DND-41 (cell line): ENCODE measurements around the gene PCNX1.
"Not testable (repeated sequence)": the region's sequence is repeated elsewhere in the genome, so short reads cannot be mapped to it uniquely, and the experiment has no call there.

ENCODE experiments used
- ATAC-seq: fragments of 200-7000 bp; cut with Tn5 transposase; 3 replicates; pipeline ENCODE4 v1.9.1; 2021; ENCODE audit warnings: low read depth; ENCODE audit not compliant: insufficient read depth
- DNase-seq: peaks from one replicate; pipeline ENCODE4 v3.0.0-alpha.2; 2020
- H2AFZ ChIP-seq: 2 replicates; pipeline ENCODE4 v1.6.0; 2012; ENCODE audit warnings: low read depth, low read length
- H3K27ac ChIP-seq: 2 replicates; pipeline ENCODE4 v1.5.1; 2012; ENCODE audit warnings: low read length, inconsistent platforms
- H3K27me3 ChIP-seq: fragments of 200-600 bp; sonication (generic); 2 replicates; pipeline ENCODE4 v1.6.0; 2012; ENCODE audit warnings: low read length, mild to moderate bottlenecking, inconsistent platforms; ENCODE audit not compliant: insufficient read depth, poor library complexity
- H3K36me3 ChIP-seq: 2 replicates; pipeline ENCODE4 v1.5.1; 2012; ENCODE audit warnings: low read length, inconsistent platforms; ENCODE audit not compliant: insufficient read depth
- H3K4me1 ChIP-seq: 2 replicates; pipeline ENCODE4 v1.5.1; 2012; ENCODE audit warnings: mild to moderate bottlenecking, low read length; ENCODE audit not compliant: insufficient read depth
- H3K4me2 ChIP-seq: 2 replicates; pipeline ENCODE4 v1.6.0; 2012; ENCODE audit warnings: mild to moderate bottlenecking, moderate library complexity, low read length, inconsistent platforms; ENCODE audit not compliant: insufficient read depth
- H3K4me3 ChIP-seq, 2 experiments: fragments of 200-600 bp in 1 of 2; shearing (Covaris generic) in 1 of 2; 2 replicates each; pipeline ENCODE4 v1.5.1; 2012 to 2016; ENCODE audit warnings: inconsistent platforms in 2 of 2, low read length in 2 of 2, mild to moderate bottlenecking in 2 of 2, low read depth in 1 of 2, moderate library complexity in 1 of 2
- H3K79me2 ChIP-seq: 2 replicates; pipeline ENCODE4 v1.6.0; 2012; ENCODE audit warnings: low read length, inconsistent platforms; ENCODE audit not compliant: insufficient read depth
- H3K9ac ChIP-seq: 2 replicates; pipeline ENCODE4 v1.6.0; 2012; ENCODE audit warnings: low read depth, mild to moderate bottlenecking, inconsistent platforms, low read length, moderate library complexity
- H3K9me3 ChIP-seq: 2 replicates; pipeline ENCODE4 v1.5.1; 2012; ENCODE audit warnings: low read length, moderate library complexity, mild to moderate bottlenecking, inconsistent platforms; ENCODE audit not compliant: insufficient read depth, severe bottlenecking
- H4K20me1 ChIP-seq: 2 replicates; pipeline ENCODE4 v1.6.0; 2012; ENCODE audit warnings: low read length; ENCODE audit not compliant: insufficient read depth
- EZH2 ChIP-seq: IDR thresholded peaks from 3 replicates; pipeline ENCODE4 v1.6.1; 2012; ENCODE audit warnings: borderline replicate concordance, low read depth, mild to moderate bottlenecking, moderate library complexity, low read length, inconsistent platforms; ENCODE audit not compliant: severe bottlenecking
- TF ChIP-seq, protein P1 (sequence below): IDR thresholded peaks from 2 replicates; pipeline ENCODE4 v1.5.1; 2012; ENCODE audit warnings: borderline replicate concordance, low read length, moderate library complexity, mild to moderate bottlenecking; ENCODE audit not compliant: poor library complexity, severe bottlenecking; ENCODE audit errors: extremely low read depth

Gene PCNX1

GRCh38 chr14:71141701-71142374, 234.6 kb downstream of the PCNX1 start:
- Histone ChIP-seq H2AFZ (no peak overlapping the region), H3K36me3 (no peaks in the 10 kb centered on the region), H3K9me3 (no peaks in the 10 kb centered on the region), H3K27ac (peak overlapping the region; percentile 71), H3K79me2 (no peaks in the 10 kb centered on the region), H3K4me2 (no peak overlapping the region), H3K9ac (no peak overlapping the region), H4K20me1 (no peaks in the 10 kb centered on the region), H3K4me1 (peaks cover 24% of the 10 kb centered on the region), H3K4me3 (no peak overlapping the region), H3K27me3 (no peaks in the 10 kb centered on the region)
- DNase-seq (no peak), ATAC-seq (no peak)
- TF ChIP-seq, protein P1, sequence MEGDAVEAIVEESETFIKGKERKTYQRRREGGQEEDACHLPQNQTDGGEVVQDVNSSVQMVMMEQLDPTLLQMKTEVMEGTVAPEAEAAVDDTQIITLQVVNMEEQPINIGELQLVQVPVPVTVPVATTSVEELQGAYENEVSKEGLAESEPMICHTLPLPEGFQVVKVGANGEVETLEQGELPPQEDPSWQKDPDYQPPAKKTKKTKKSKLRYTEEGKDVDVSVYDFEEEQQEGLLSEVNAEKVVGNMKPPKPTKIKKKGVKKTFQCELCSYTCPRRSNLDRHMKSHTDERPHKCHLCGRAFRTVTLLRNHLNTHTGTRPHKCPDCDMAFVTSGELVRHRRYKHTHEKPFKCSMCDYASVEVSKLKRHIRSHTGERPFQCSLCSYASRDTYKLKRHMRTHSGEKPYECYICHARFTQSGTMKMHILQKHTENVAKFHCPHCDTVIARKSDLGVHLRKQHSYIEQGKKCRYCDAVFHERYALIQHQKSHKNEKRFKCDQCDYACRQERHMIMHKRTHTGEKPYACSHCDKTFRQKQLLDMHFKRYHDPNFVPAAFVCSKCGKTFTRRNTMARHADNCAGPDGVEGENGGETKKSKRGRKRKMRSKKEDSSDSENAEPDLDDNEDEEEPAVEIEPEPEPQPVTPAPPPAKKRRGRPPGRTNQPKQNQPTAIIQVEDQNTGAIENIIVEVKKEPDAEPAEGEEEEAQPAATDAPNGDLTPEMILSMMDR, result no peak
- no peak for TF ChIP-seq EZH2

- Histone ChIP-seq H3K27me3 (no peaks in the 10 kb centered on the region), H3K36me3 (no peaks in the 10 kb centered on the region), H2AFZ (no peak overlapping the region), H3K4me3 (no peak overlapping the region), H3K9ac (no peak overlapping the region), H3K4me2 (no peak overlapping the region), H3K79me2 (no peaks in the 10 kb centered on the region), H3K27ac (peak overlapping the region; percentile 71), H3K4me1 (peaks cover 24% of the 10 kb centered on the region), H3K9me3 (no peaks in the 10 kb centered on the region), H4K20me1 (no peaks in the 10 kb centered on the region)
- DNase-seq (peak; percentile 49), ATAC-seq (peak; percentile 75)
- TF ChIP-seq, protein P1, result no peak
Measured at GRCh38 chr14:71142375-71143038, 235.2 kb downstream of the PCNX1 start.

DNA sequence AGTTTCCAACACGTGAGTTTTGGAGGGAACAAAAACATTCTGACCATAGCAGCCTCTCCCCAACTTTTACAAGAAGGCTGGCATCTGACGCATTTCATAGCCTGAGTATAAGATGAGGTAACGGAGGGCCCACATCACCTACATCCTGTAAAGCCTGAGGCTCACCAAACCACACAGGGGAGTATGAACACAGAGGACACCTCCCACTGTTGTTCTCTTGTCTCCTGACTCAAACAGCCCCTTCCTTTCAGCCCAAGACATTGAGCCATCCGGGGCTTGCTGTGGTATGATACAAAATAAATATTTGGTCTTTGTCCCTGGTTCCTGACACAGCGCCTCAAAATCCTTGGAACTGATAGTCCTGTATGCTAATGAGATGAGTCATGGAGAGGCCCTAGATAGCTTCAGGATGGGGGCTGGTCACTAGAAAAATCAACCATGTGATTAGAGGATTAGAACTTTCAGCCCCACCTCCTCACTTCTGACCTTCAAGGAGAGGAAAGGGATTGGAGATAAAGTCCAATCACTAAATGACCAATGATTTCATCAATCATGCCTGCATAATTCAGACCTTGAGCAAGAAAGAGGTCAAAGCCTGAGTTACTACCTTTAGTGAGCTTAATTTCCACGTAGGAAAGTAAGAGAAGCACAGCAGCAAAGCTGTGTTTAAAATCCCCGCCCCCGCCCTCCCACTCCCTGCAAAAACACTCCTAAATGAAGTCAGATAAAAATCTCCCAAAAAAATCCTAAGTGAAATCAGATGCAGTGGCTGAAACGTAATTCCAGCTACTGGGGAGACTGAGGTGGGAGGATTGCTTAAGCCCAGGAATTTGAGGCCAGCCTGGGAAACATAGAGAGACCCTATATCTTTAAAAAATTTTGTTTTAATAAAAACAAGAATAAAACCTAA, 236.4 kb downstream of the PCNX1 start:
- Histone ChIP-seq H3K4me1 (peaks cover 31% of the 10 kb centered on the region), H3K27ac (peak overlapping the region; percentile 71)

GRCh38 chr14:71147335-71147734, 240.1 kb downstream of the PCNX1 start:
- H4K20me1 ChIP-seq, H3K27ac ChIP-seq, H3K4me2 ChIP-seq, ATAC-seq, H3K4me3 ChIP-seq, H3K79me2 ChIP-seq, H3K9ac ChIP-seq, H3K27me3 ChIP-seq, H2AFZ ChIP-seq, H3K36me3 ChIP-seq, DNase-seq: not testable (repeated sequence)
- peaks cover 35% of the 10 kb centered on the region for H3K4me1 ChIP-seq
- H3K9me3 ChIP-seq, result peaks cover 25% of the 10 kb centered on the region

More for the DNA sequence above, 236.4 kb downstream of the PCNX1 start:
- peak; percentile 74 for ATAC-seq
- peak; percentile 55 for DNase-seq
- Histone ChIP-seq H3K4me3 (no peak overlapping the region), H4K20me1 (no peaks in the 10 kb centered on the region), H2AFZ (no peak overlapping the region), H3K79me2 (no peaks in the 10 kb centered on the region), H3K4me2 (no peak overlapping the region), H3K27me3 (no peaks in the 10 kb centered on the region), H3K9me3 (no peaks in the 10 kb centered on the region), H3K9ac (no peak overlapping the region), H3K36me3 (no peaks in the 10 kb centered on the region)
- no peak for TF ChIP-seq EZH2
- TF ChIP-seq, protein P1, result no peak
